Stimulated activated CD8-positive, alpha-beta memory T cell treated with anti-CD3 and anti-CD28 coated beads, Interleukin-12 subunit alpha, Interleukin-12 subunit beta, amount 100 ng/mL, for 1 hour (primary cell): ENCODE data around the gene ADAMTS4.
"Not testable (repeated sequence)": the region's sequence is repeated elsewhere in the genome, so short reads cannot be mapped to it uniquely, and the experiment has no call there.

Experiments
- DNase-seq: peaks from one replicate; pipeline ENCODE4 v3.0.0-alpha.2; 2020; ENCODE audit warnings: low read depth

ADAMTS4 gene

GRCh38 chr1:161198897-161199431 is at the start of gene ADAMTS4:
Gene ADAMTS4 (minus strand): TSS chr1:161199054. CDS start chr1:161198627, 427 bp downstream.
- no peak for DNase-seq

DNA sequence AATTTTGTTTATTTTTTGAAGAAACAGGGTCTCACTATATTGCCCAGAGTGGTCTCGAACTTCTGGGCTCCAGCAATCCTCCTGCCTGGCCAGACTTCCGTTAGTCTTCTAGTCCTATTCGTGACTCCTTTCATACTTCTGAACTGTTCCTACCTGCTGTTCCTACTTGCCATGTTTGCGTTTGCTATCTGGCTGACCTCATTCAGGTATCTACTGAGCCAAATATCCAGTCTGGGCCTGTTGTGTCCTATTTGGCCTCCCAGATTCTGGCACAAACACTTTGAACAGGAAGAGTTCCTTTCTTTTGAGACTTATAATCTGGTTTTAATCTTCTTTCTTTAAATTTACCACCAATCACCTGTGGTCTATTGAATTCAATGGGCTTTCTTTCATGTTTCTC is 46.0 kb upstream of the ADAMTS4 start:
- DNase-seq, result no peak

GRCh38 chr1:161242313-161242712 is 43.5 kb upstream of the ADAMTS4 start:
- no peak for DNase-seq

DNA sequence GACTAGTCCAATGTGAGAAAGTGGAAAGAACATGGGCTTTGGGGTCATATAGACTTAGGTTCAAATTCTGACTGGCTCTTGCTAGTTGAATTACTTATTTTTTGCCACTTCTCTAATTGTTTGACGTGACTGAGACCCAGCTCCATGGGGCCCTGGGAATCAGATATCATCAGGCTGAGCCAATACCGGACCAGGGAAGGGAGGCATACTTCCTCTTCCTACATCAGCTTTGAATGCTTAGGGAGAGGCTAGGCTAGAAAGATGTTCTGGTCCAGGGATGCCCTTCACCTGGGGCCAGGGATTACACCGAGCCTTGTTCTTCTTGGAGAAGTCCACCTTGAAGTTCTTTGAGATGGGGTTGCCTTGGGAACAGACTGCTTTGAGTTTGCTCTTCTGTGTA is 42.8 kb upstream of the ADAMTS4 start:
- DNase-seq, result no peak

- DNase-seq, result no peak
Measured at GRCh38 chr1:161238039-161238473, 39.2 kb upstream of the ADAMTS4 start, which contains the start of gene NR1I3. Gene NR1I3 (minus strand): TSS chr1:161238203. CDS start chr1:161236565, 1,638 bp downstream.

GRCh38 chr1:161235957-161236775 is 37.3 kb upstream of the ADAMTS4 start:
- DNase-seq, result no peak

GRCh38 chr1:161233102-161233501 is 34.2 kb upstream of the ADAMTS4 start:
- DNase-seq, result no peak

DNA sequence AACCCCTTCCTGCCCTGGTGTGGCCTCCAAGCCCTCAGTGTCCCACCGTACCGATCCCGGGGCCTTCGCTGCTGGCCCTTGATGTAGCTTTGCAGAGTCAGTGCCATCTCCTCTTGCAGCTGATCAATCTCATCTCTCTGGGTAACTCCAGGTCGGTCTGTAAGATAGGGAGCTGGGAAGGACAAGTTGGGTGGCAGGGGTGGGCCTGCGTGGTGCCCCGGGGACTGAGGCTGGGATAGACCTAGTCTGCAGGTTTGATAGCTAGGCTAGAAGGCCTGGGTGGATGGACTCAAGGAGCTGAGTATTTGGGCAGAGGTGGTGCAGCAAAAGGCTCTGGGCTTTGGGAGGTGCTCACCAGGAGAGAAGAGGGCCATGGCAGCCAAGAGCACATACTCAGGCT is 31.9 kb upstream of the ADAMTS4 start:
- no peak for DNase-seq

- no peak for DNase-seq
Measured at GRCh38 chr1:161229896-161230295, 31.0 kb upstream of the ADAMTS4 start.

DNA sequence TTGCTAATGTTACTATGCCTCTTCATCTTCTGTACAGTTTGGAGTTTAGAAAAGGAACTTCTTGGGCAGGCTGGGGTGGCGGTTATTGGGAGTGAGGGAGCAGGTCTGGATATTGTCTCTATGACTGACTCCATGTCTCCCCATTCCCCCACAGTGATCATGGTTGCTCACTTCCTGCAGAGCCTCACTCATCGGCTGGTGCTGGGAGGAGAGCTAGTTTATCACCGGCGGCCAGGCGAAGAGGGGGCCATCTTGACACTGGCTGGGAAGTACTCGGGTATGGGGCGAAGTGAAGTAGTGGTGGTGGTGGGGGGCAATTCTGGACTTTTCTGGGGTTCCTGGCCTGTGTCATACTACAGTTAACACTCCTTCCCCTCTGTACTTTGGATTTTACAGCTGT is 29.2 kb upstream of the ADAMTS4 start:
- no peak for DNase-seq

DNA sequence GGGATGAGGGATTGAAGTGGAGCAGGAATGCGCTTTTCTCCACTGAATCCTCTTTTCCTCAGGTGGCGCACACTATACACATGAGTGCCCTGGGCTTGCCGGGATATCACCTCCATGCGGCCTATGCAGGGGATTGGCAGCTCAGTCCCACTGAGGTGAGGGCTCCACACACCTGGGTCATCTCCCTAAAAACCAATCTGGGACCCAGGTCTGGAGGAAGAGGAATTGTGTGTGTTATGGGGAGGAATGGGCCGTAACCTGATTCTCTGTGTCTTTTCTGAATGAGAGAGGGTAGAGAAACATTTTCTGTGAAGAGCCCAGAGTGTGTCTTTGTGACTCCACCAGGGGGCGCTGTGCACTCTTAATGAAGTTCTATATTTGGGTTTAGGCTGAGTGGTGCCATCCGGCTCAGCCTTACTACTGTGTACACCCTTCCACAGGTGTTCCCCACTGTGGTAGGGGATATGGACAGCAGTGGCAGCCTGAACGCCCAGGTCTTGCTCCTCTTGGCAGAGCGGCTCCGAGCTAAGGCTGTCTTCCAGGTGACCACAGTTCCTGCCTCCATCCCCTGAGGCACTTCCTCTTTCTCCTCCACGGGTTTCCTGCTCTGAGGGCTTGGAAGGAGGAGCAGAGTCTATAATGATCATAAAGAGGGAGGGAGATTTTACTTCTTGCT is 28.5 kb upstream of the ADAMTS4 start:
- DNase-seq, result peak; percentile 88

GRCh38 chr1:161226759-161227158 is 27.9 kb upstream of the ADAMTS4 start:
- DNase-seq, result no peak

GRCh38 chr1:161226320-161226711 is 27.5 kb upstream of the ADAMTS4 start:
- no peak for DNase-seq

- peak; percentile 78 for DNase-seq
Measured at GRCh38 chr1:161225534-161226319, 26.9 kb upstream of the ADAMTS4 start, which contains the start of gene TOMM40L. Gene TOMM40L (plus strand): TSS chr1:161226060. CDS start chr1:161226490, 430 bp downstream.

DNA sequence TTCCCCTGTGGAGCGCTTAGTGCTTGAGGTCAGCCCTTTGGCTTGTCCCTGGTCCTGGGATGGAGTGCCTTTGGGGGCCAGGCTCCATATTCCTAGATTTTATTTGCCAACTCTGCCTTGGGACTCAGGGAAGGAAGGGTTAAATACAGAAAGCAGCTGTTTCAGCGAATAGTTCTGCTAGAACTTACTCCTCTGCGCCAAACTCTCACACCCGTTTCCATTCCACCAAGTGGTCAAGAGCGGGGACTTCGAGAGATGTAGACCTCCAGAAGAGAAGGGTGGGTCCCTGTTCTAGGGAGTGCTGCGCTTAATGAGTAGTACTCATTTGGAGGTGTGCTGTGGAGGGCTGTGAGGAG is 26.3 kb upstream of the ADAMTS4 start:
- no peak for DNase-seq

GRCh38 chr1:161224695-161225087 is 25.8 kb upstream of the ADAMTS4 start:
- DNase-seq, result not testable (repeated sequence)

- DNase-seq, result no peak
Measured at GRCh38 chr1:161223805-161224694, 25.2 kb upstream of the ADAMTS4 start.

- no peak for DNase-seq
Measured at GRCh38 chr1:161222175-161223019, 23.5 kb upstream of the ADAMTS4 start.

DNA sequence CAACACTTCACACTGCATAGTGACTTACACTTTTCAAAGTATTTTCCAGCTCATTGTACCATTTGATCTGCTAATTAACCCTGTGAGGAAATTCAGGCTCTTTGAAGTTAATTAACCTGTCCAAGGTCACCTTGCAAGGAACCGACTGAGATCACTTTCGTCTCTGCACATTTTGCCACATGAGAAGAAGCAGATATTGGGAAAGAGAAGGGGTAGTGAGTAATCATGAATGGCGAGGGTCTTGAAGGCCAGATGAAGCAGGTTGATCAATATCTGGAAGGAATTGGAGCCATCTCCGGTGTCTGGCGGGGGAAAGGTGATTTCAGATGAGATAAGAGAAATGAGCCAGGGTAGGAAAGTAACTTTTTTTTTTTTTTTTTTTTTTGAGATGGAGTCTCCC is 21.1 kb upstream of the ADAMTS4 start:
- no peak for DNase-seq
